AG10803 (cell line): ENCODE data around the gene AFF4.
A peak's percentile ranks its signal among the peaks of the same experiment; 100 is the strongest.
"Not testable (repeated sequence)": the region's sequence is repeated elsewhere in the genome, so short reads cannot be mapped to it uniquely, and the experiment has no call there.

Source experiments
- DNase-seq: peaks from one replicate; pipeline ENCODE4 v3.0.0; 2010; ENCODE audit warnings: low read depth
- H3K4me3 ChIP-seq: 2 replicates; pipeline ENCODE4 v1.5.1; 2011; ENCODE audit warnings: mild to moderate bottlenecking, low read length, control low read depth
- TF ChIP-seq, protein P1 (sequence below): conservative IDR thresholded peaks from 2 replicates; pipeline ENCODE4 v1.5.1; 2011; ENCODE audit warnings: mild to moderate bottlenecking, low read length, control low read depth, inconsistent platforms

Gene AFF4

DNA sequence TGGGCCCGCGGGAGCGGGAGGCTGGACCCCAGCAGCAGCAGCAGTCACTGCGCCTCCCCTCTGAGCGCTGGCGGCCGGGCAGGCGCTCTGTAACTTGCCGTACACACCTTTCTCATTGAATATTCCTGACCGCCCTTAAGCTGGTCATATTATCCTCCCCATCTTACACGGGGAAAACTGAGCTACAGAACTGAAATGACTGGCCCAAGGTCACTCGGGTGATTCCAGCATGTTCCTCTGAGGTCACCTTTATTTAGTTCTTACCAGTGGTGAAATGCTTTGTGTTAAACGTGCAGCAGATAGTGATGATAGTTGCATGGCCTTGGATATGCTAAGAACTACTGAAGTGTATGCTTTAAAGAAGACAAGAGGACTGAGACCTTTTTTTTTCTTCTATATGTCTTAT is 96.4 kb downstream of the AFF4 start:
- H3K4me3 ChIP-seq = peak overlapping the region; percentile 94
- no peak for DNase-seq
- TF ChIP-seq, protein P1, sequence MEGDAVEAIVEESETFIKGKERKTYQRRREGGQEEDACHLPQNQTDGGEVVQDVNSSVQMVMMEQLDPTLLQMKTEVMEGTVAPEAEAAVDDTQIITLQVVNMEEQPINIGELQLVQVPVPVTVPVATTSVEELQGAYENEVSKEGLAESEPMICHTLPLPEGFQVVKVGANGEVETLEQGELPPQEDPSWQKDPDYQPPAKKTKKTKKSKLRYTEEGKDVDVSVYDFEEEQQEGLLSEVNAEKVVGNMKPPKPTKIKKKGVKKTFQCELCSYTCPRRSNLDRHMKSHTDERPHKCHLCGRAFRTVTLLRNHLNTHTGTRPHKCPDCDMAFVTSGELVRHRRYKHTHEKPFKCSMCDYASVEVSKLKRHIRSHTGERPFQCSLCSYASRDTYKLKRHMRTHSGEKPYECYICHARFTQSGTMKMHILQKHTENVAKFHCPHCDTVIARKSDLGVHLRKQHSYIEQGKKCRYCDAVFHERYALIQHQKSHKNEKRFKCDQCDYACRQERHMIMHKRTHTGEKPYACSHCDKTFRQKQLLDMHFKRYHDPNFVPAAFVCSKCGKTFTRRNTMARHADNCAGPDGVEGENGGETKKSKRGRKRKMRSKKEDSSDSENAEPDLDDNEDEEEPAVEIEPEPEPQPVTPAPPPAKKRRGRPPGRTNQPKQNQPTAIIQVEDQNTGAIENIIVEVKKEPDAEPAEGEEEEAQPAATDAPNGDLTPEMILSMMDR = no peak

DNA sequence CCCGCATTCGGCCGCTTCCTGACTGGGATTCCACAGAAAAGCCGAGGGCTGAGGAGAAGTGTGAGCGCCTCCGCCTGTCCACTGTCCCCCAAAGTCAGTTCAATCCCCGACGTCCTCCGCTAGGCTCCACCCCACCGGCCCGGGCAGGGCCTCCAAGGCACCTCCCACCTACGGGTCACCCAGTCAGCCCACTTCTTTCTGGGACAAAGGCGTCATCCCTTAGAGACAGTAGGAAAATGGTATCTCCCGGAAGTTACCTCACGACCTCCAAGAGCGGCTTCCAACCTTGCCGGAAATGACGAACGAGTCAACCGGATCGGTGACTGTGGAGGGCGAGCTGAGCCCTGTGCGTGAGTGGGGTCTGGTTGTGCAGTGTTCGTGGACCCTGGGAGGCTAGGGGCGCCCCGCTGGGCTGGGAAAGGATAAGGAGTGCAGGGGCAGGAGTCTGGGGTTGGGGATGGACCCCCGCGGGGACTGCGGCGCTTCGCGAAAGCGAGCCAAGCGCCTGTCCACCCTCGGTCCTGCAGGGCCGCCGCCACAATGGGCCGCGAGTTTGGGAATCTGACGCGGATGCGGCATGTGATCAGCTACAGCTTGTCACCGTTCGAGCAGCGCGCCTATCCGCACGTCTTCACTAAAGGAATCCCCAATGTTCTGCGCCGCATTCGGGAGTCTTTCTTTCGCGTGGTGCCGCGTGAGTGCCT is 96.9 kb downstream of the AFF4 start, which contains the start of the genes GDF9 and UQCRQ:
Gene GDF9, minus strand, starts transcription at position 128 of the 704 bp plus-strand sequence. CDS start 1,936 bp downstream, outside the sequence.
Gene UQCRQ, plus strand, starts transcription at position 301 of the 704 bp plus-strand sequence. Its CDS starts 240 bp downstream, at position 541.
- TF ChIP-seq, protein P1 = peak; percentile 44
- H3K4me3 ChIP-seq = peak within 1 kb of the TSS; percentile 94
- peak; percentile 100 for DNase-seq

DNA sequence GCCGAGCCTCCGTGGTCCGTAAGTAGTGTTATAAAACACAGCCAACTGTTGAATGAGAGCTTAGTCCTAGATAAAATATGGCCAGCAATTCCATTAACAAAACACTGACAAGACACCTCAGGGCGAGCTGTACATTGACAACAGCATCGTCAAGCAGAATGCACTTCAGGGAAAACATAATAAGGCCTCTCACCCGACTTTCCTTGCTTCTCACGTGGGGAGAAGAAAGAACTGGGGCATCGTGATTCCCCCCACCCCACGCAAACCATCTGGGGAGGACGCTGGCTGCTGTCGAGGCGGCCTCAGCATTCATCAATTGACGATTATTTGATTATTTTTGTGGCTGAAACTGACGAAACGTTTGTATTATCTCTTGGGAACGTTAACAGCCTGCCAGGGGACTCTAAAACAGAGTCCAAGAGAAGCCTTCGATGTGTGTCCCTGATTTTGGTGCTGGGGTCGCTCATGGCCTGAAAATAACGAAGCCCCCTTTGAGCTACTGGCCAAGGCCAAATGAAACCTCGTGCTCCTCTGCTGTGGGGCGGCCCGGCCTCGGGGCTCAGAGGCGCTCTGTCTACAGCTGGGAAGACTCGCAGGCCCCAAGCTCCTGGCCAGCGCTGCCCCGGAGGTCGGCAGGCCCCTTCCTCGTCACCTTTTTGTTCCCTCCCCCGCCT is 97.6 kb downstream of the AFF4 start:
- H3K4me3 ChIP-seq = peak overlapping the region; percentile 94
- TF ChIP-seq, protein P1 = no peak
- no peak for DNase-seq

DNA sequence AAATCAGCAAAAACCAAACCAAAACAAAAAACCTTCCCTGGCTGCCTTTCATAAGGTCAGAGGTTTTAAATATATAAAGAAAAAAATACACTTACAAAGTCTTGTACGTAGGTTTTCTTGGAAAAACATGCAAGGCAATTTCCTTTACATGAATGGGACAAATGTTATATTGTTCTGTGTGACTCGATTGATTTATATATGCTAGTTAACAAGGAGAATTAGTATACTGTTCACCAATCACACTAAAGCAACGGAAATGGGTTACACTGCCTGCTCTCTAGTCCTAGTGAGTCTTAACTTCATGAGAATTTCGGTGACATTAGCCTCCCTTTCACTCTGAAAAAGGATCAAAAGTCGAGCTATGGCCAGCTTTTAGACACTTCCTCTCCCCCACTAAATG is 102.7 kb downstream of the AFF4 start:
- DNase-seq = no peak
- H3K4me3 ChIP-seq = no peak overlapping the region
- TF ChIP-seq, protein P1 = no peak

DNA sequence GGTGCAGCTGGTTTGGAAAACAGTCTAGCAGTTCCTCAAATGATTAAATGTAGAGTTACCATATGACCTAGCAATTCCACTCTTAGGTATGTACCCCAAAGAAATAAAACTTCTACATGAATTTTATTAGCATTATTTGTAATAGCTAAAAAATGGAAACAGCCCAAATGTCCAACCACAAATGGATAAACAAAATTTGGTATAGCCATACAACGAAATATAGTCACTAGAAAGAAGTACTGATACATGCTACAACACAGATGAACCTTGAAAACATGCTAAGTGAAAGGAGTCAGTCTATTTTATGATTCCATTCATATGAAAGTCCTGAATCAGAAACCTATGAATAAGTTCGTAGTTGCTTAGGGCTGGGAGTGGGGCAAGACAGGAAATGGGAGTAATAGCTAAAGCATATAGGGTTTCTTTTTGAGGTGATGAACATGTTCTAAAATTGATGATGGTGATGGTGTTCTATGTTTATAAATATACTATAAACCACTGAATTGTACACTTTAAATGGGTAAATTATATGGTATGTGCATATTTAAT is 103.5 kb downstream of the AFF4 start:
- TF ChIP-seq, protein P1 = no peak
- no peak overlapping the region for H3K4me3 ChIP-seq
- DNase-seq = no peak

DNA sequence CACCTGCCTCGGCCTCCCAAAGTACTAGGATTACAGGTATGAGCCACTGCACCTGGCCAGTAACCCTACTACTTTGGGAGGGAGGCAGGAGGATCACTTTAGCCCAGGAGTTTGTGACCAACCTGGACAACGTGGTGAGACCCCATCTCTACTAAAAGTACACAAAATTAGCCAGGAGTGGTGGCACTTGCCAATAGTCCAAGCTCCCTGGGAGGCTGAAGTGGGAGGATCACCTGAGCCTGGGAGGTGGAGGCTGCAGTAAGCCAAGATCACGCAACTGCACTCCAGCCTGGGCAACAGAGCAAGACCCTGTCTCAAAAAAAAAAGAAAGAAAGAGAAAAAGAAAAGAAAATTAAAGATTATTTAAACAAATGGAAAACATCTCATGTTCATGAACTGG is 107.4 kb downstream of the AFF4 start:
- no peak overlapping the region for H3K4me3 ChIP-seq
- no peak for DNase-seq
- TF ChIP-seq, protein P1 = no peak

DNA sequence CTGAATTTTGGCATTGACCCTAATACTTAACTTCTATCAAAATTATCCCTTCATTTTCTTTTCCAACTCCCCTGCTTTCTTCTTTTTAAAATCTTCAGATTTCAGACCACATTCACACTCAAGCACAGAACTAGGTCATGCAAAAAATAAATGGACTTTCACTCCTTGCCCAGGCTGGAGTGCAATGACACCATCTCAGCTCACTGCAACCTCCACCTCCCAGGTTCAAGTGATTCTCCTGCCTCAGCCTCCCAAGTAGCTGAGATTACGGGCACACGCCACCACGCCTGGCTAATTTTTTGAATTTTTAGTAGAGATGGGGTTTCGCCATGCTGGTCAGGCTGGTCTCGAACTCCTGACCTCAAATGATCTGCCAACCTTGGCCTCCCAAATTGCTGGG is 108.4 kb downstream of the AFF4 start:
- not testable (repeated sequence) for DNase-seq, H3K4me3 ChIP-seq
